IPS-15b (cell line): Measurements from ENCODE around the gene CMTM2.
"Not testable (repeated sequence)": the region's sequence is repeated elsewhere in the genome, so short reads cannot be mapped to it uniquely, and the experiment has no call there.

Experiments
- H3K27me3 ChIP-seq: one replicate; pipeline ENCODE4 v1.6.1; 2013; ENCODE audit warnings: low read length; ENCODE audit not compliant: control insufficient read depth, insufficient read depth
- H3K36me3 ChIP-seq: one replicate; pipeline ENCODE4 v1.6.1; 2013; ENCODE audit warnings: low read length; ENCODE audit not compliant: control insufficient read depth, insufficient read depth
- H3K4me1 ChIP-seq: one replicate; pipeline ENCODE4 v1.6.1; 2013; ENCODE audit warnings: mild to moderate bottlenecking, low read length; ENCODE audit not compliant: control insufficient read depth, insufficient read depth
- H3K4me3 ChIP-seq: one replicate; pipeline ENCODE4 v1.5.1; 2013; ENCODE audit warnings: low read depth, low read length
- H3K9ac ChIP-seq: one replicate; pipeline ENCODE4 v1.6.1; 2013; ENCODE audit warnings: low read depth, mild to moderate bottlenecking, low read length
- H3K9me3 ChIP-seq: one replicate; pipeline ENCODE4 v1.6.1; 2013; ENCODE audit warnings: mild to moderate bottlenecking, low read length; ENCODE audit not compliant: control insufficient read depth, insufficient read depth

CMTM2 gene

DNA sequence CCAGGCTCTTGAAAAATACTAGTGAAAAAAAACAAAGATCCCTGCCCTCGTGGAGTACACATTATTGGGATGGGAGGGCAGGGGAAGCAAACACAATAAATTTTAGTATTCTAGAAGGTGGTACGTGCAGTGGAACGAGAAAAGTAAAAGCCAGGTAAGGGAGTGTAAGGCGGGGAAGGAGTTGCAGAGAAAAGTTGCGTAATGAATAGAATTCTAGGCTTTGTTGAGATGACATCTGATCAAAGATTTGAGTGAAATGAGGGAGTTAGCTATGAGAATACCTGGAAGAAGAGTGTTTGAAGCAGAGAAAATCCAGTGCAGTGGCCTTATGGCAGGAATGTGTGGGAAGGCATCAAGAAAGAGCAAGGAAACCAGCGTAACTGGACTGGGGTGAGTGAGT is 24.8 kb upstream of the CMTM2 start:
- H3K9ac ChIP-seq = no peak overlapping the region
- peaks cover 2% of the 10 kb centered on the region for H3K36me3 ChIP-seq
- no peaks in the 10 kb centered on the region for H3K4me1 ChIP-seq
- H3K27me3 ChIP-seq = peaks cover 14% of the 10 kb centered on the region
- H3K9me3 ChIP-seq = no peaks in the 10 kb centered on the region
- no peak overlapping the region for H3K4me3 ChIP-seq

- Histone ChIP-seq H3K9me3 (no peaks in the 10 kb centered on the region), H3K4me3 (no peak overlapping the region), H3K4me1 (no peaks in the 10 kb centered on the region), H3K9ac (no peak overlapping the region), H3K36me3 (peaks cover 7% of the 10 kb centered on the region), H3K27me3 (no peaks in the 10 kb centered on the region)
Measured at GRCh38 chr16:66560107-66560506, 19.2 kb upstream of the CMTM2 start.

- Histone ChIP-seq H3K36me3 (peaks cover 7% of the 10 kb centered on the region), H3K9ac (no peak overlapping the region), H3K4me1 (no peaks in the 10 kb centered on the region), H3K9me3 (no peaks in the 10 kb centered on the region), H3K4me3 (no peak overlapping the region), H3K27me3 (no peaks in the 10 kb centered on the region)
Measured at GRCh38 chr16:66561381-66562080, 17.7 kb upstream of the CMTM2 start.

DNA sequence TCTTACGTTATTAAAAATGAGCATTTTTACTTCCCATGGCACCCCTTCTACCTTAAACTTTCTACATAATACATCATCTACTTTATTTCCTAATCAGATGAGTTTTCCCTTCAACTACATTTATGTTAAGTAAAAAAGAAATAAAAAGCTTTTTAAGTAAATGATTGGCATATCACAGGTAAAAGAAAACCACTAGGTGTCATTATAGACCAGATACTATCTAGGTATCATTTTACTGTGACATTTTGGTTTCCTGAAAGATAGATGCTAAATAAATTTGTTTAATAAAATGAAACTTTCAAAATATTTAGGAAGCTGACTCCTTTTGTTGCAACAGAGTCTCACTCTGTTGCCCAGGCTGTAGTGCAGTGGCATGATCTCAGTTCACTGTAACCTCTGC is 16.9 kb upstream of the CMTM2 start:
- H3K4me3 ChIP-seq = no peak overlapping the region
- H3K4me1 ChIP-seq = no peaks in the 10 kb centered on the region
- no peak overlapping the region for H3K9ac ChIP-seq
- H3K9me3 ChIP-seq = no peaks in the 10 kb centered on the region
- no peaks in the 10 kb centered on the region for H3K27me3 ChIP-seq
- peaks cover 7% of the 10 kb centered on the region for H3K36me3 ChIP-seq

DNA sequence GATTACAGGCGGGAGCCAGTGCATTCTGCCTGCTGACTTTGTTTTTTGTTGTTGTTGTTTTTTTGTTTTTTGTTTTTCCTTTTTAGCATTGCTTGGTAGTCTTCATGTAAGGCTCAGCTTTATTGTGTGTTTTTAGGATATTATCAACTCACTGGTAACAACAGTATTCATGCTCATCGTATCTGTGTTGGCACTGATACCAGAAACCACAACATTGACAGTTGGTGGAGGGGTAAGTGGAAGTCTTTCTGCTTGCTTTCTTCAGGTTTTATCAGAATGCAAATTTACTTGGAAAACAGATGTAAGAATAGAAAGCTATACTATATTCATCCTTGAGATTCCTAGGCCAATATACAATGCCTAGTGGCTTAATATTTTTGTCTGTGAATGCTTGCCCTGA is 16.3 kb upstream of the CMTM2 start:
- no peak overlapping the region for H3K9ac ChIP-seq
- no peak overlapping the region for H3K4me3 ChIP-seq
- peaks cover 7% of the 10 kb centered on the region for H3K36me3 ChIP-seq
- no peaks in the 10 kb centered on the region for H3K4me1 ChIP-seq
- H3K27me3 ChIP-seq = no peaks in the 10 kb centered on the region
- H3K9me3 ChIP-seq = no peaks in the 10 kb centered on the region

- peaks cover 7% of the 10 kb centered on the region for H3K36me3 ChIP-seq
- no peaks in the 10 kb centered on the region for H3K9me3 ChIP-seq
- no peaks in the 10 kb centered on the region for H3K4me1 ChIP-seq
- H3K27me3 ChIP-seq = no peaks in the 10 kb centered on the region
- no peak overlapping the region for H3K4me3 ChIP-seq
- H3K9ac ChIP-seq = no peak overlapping the region
Measured at GRCh38 chr16:66563574-66564334, 15.5 kb upstream of the CMTM2 start.

DNA sequence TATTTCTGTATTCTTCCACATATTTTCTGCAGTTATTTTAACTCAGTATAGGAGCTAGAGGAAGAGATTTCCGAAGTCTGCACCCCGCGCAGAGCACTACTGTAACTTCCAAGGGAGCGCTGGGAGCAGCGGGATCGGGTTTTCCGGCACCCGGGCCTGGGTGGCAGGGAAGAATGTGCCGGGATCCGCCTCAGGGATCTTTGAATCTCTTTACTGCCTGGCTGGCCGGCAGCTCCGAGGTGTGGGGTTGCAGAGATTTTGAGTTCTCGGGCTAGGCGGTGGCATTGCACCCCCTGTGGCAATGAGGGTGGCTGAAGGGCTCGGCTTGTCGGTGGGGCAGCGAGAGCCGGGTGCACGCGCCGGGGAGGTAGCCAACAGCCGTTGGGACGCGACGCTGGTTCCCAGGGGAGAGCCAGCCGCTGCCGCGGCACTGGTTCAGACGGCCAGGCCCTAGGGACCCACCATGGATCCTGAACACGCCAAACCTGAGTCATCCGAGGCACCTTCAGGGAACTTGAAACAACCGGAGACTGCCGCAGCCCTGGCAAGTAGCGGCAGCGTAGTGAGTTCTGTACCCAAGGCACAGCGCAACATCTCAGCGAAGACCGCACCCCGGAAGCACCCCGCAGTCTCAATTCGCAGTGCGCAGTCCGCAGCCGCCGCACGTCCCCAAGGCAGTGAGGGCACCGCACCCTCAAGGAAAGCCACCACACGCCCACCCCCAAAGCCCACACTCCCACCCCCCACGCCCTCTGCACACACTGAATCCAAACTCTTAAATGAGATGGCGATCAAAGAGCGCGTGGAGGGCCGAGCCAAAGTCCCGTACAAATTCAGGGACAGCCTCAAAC is 13.0 kb upstream of the CMTM2 start, which contains the start of gene CMTM1:
Gene CMTM1 (plus strand): TSS at position 389 of the 851 bp plus-strand sequence. CDS start 75 bp downstream, at position 464.
- H3K36me3 ChIP-seq = no peaks in the 10 kb centered on the region

GRCh38 chr16:66567270-66567669 is 12.0 kb upstream of the CMTM2 start:
- H3K36me3 ChIP-seq, H3K9me3 ChIP-seq, H3K27me3 ChIP-seq, H3K9ac ChIP-seq, H3K4me1 ChIP-seq, H3K4me3 ChIP-seq: not testable (repeated sequence)

More for the DNA sequence above, 13.0 kb upstream of the CMTM2 start, which contains the start of gene CMTM1:
- Histone ChIP-seq H3K4me3 (no peak within 1 kb of the TSS), H3K27me3 (no peaks in the 10 kb centered on the region), H3K9me3 (no peaks in the 10 kb centered on the region), H3K9ac (no peak within 1 kb of the TSS), H3K4me1 (no peaks in the 10 kb centered on the region)

- H3K4me1 ChIP-seq = no peaks in the 10 kb centered on the region
- no peaks in the 10 kb centered on the region for H3K9me3 ChIP-seq
- H3K9ac ChIP-seq = no peak overlapping the region
- H3K36me3 ChIP-seq = no peaks in the 10 kb centered on the region
- H3K4me3 ChIP-seq = no peak overlapping the region
- no peaks in the 10 kb centered on the region for H3K27me3 ChIP-seq
Measured at GRCh38 chr16:66568355-66568754, 10.9 kb upstream of the CMTM2 start.

DNA sequence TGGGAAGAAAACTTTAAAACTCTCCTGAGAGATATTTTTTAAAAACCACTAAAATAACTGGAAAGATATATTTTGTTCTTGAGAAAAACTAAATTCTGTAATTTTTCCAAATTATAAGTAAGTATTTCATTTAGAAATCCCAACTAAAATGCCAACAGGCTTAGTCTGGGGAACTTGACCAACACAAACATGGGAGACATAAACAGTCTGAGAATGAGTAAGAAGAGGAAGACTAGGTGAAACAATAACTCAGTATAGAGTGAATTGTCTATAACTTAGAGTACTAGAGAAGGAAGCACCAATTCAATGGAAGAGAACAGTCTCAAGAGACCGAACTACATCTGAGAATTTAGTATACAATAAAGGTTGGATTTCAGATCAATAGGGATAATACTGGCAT is 10.1 kb upstream of the CMTM2 start:
- no peak overlapping the region for H3K4me3 ChIP-seq
- no peaks in the 10 kb centered on the region for H3K4me1 ChIP-seq
- no peaks in the 10 kb centered on the region for H3K36me3 ChIP-seq
- no peak overlapping the region for H3K9ac ChIP-seq
- H3K27me3 ChIP-seq = no peaks in the 10 kb centered on the region
- H3K9me3 ChIP-seq = no peaks in the 10 kb centered on the region

DNA sequence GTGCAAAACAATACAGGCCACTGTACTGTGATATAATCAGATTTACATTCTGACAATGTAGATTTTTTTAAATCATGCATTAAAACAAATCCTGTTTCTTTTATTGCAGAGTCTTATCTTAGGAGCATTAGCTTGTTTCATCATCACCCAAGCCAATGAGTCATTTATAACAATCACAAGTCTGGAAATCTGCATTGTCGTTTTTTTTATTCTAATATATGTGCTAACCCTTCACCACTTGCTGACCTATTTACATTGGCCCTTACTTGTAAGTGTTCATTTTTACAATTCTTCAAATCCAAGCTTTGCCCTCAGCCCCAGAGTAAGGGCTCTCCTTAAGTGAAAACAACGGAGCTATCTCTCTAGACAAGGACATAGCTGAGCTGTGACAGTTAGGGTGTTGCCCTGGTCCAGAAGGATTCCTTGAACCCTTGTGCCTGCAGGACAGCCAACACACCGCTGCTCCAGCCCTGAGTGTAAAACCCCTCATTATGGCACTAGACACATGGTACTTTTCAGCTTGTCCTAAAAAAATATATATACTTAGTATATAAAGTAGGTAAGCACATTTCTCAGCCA is 9.3 kb upstream of the CMTM2 start:
- no peaks in the 10 kb centered on the region for H3K36me3 ChIP-seq
- no peaks in the 10 kb centered on the region for H3K9me3 ChIP-seq
- H3K4me3 ChIP-seq = no peak overlapping the region
- H3K27me3 ChIP-seq = no peaks in the 10 kb centered on the region
- no peaks in the 10 kb centered on the region for H3K4me1 ChIP-seq
- H3K9ac ChIP-seq = no peak overlapping the region
